Cardiac septum (tissue), 1 donor: ENCODE measurements around the gene SLA2. TPM values are rescaled to one million over a fixed set of nuclear protein-coding genes. Genes with fewer than 3 reads are reported as not detected.
A peak's percentile ranks its signal among the peaks of the same experiment; 100 is the strongest.
"Not testable (repeated sequence)": the region's sequence is repeated elsewhere in the genome, so short reads cannot be mapped to it uniquely, and the experiment has no call there.

Experiments used
- DNase-seq: peaks from one replicate; pipeline ENCODE4 v3.0.0-alpha.2; 2020; ENCODE audit warnings: low spot score
- intact Hi-C: fragments of 100-400 bp; cut with DNase I; formaldehyde crosslinking; loops from one replicate; pipeline ENCODE4 v1.14.0; 2022
- total RNA-seq: library from RNA; stranded (reverse); fragmentation: NEBNext Ultra II Directional; extraction: Animal tissue kit (Norgen Biotek cat#: 25700); gene quantifications from one replicate; pipeline ENCODE4 v1.2.1, GENCODE V29; 2021
- donor health status: DM: no; HTN: no; CAD: no.

SLA2 gene
- total RNA-seq, 1 donor from 2014 or later: 0.27 TPM

- intact Hi-C loops: no loop called here
- DNase-seq: no peak
These were observed 1.5 kb upstream of the SLA2 start for GRCh38 chr20:36647196-36648121.

GRCh38 chr20:36646678-36647077, 682 bp upstream of the SLA2 start:
- intact Hi-C loops: no loop called here
- no peak for DNase-seq

GRCh38 chr20:36645353-36645752, 643 bp downstream of the SLA2 start:
- intact Hi-C loops: no loop called here
- DNase-seq: peak; percentile 49

- DNase-seq: no peak
- intact Hi-C loops: no loop called here
These were observed 1.3 kb downstream of the SLA2 start for GRCh38 chr20:36644706-36645095.

GRCh38 chr20:36644032-36644705, 1.8 kb downstream of the SLA2 start:
- intact Hi-C loops: no loop called here

GRCh38 chr20:36642136-36642535, 3.9 kb downstream of the SLA2 start:
- intact Hi-C loops: no loop called here
- DNase-seq: no peak

More at GRCh38 chr20:36644032-36644705, 1.8 kb downstream of the SLA2 start:
- no peak for DNase-seq

GRCh38 chr20:36641506-36641843, 4.5 kb downstream of the SLA2 start:
- DNase-seq: no peak
- intact Hi-C loops: no loop called here

- DNase-seq, intact Hi-C loops: not testable (repeated sequence)
These were observed 7.1 kb downstream of the SLA2 start for GRCh38 chr20:36638876-36639400.

- no peak for DNase-seq
- intact Hi-C loops: no loop called here
These were observed 11.7 kb downstream of the SLA2 start for GRCh38 chr20:36634342-36634741.

- intact Hi-C loops: no loop called here
- DNase-seq: no peak
These were observed 12.7 kb downstream of the SLA2 start for GRCh38 chr20:36633285-36633772.

GRCh38 chr20:36632487-36633284, 13.3 kb downstream of the SLA2 start:
- no peak for DNase-seq
- intact Hi-C loops: no loop called here

GRCh38 chr20:36632147-36632486, 13.9 kb downstream of the SLA2 start:
- no peak for DNase-seq
- intact Hi-C loops: no loop called here

GRCh38 chr20:36631646-36632045, 14.3 kb downstream of the SLA2 start:
- intact Hi-C loops: no loop called here
- DNase-seq: no peak

GRCh38 chr20:36629719-36630681, 16.0 kb downstream of the SLA2 start:
- intact Hi-C loops: no loop called here
- no peak for DNase-seq

- intact Hi-C loops: no loop called here
- DNase-seq: no peak
These were observed 17.9 kb downstream of the SLA2 start for GRCh38 chr20:36628076-36628475.

GRCh38 chr20:36624944-36625324, 21.1 kb downstream of the SLA2 start:
- DNase-seq: no peak
- intact Hi-C loops: no loop called here

- no peak for DNase-seq
- intact Hi-C loops: no loop called here
These were observed 21.7 kb downstream of the SLA2 start for GRCh38 chr20:36624068-36624943.

GRCh38 chr20:36623444-36623843, 22.6 kb downstream of the SLA2 start:
- intact Hi-C loops: no loop called here
- DNase-seq: no peak
